SK-N-SH treated with all-trans-retinoic acid at 6 μM for 48 hours (cell line): ENCODE data around the gene MIOX.

Experiments used
- ATAC-seq: fragments of 200-7000 bp; cut with Tn5 transposase; 3 replicates; pipeline ENCODE4 v1.9.1; 2020; ENCODE audit warnings: mild to moderate bottlenecking, moderate library complexity
- ARNTL ChIP-seq: fragments of 450-650 bp; formaldehyde crosslinking; IDR thresholded peaks from 2 replicates; pipeline ENCODE4 v1.5.0; 2020; ENCODE audit warnings: low read depth, mild to moderate bottlenecking, moderate library complexity, borderline replicate concordance
- CSDC2 ChIP-seq: fragments of 250-450 bp; sonication (Bioruptor Pico); IDR thresholded peaks from 2 replicates; pipeline ENCODE4 v1.5.0; 2020; ENCODE audit warnings: mild to moderate bottlenecking, moderate library complexity
- ESRRG ChIP-seq: fragments of 250-450 bp; sonication (Bioruptor Pico); IDR thresholded peaks from 2 replicates; pipeline ENCODE4 v1.6.1; 2021; ENCODE audit warnings: mild to moderate bottlenecking
- GLIS3 ChIP-seq: fragments of 250-450 bp; sonication (Bioruptor Pico); IDR thresholded peaks from 2 replicates; pipeline ENCODE4 v1.5.0; 2020; ENCODE audit warnings: mild to moderate bottlenecking, moderate library complexity
- ISL1 ChIP-seq: fragments of 250-450 bp; sonication (Bioruptor Pico); IDR thresholded peaks from 2 replicates; pipeline ENCODE4 v2.1.2; 2022; ENCODE audit warnings: mild to moderate bottlenecking, moderate library complexity
- OSR1 ChIP-seq: fragments of 250-450 bp; sonication (Bioruptor Pico); IDR thresholded peaks from 2 replicates; pipeline ENCODE4 v1.8.0; 2022; ENCODE audit warnings: moderate library complexity, mild to moderate bottlenecking, inconsistent platforms
- RARB ChIP-seq: fragments of 250-450 bp; sonication (Bioruptor Pico); IDR thresholded peaks from 2 replicates; pipeline ENCODE4 v1.8.0; 2021; ENCODE audit warnings: mild to moderate bottlenecking, moderate library complexity
- SNAI2 ChIP-seq: fragments of 250-450 bp; sonication (Bioruptor Pico); IDR thresholded peaks from 2 replicates; pipeline ENCODE4 v1.5.0; 2020; ENCODE audit warnings: mild to moderate bottlenecking, moderate library complexity
- TOX ChIP-seq: fragments of 250-450 bp; sonication (Bioruptor Pico); IDR thresholded peaks from 2 replicates; pipeline ENCODE4 v1.8.0; 2021; ENCODE audit warnings: mild to moderate bottlenecking, moderate library complexity, borderline replicate concordance
- ZFP3 ChIP-seq: fragments of 250-450 bp; sonication (Bioruptor Pico); IDR thresholded peaks from 2 replicates; pipeline ENCODE4 v1.5.0; 2020; ENCODE audit warnings: mild to moderate bottlenecking, moderate library complexity
- ZFP30 ChIP-seq: fragments of 450-650 bp; formaldehyde crosslinking; IDR thresholded peaks from 2 replicates; pipeline ENCODE4 v1.5.0; 2022; ENCODE audit warnings: mild to moderate bottlenecking, moderate library complexity
- ZNF565 ChIP-seq: fragments of 450-650 bp; formaldehyde crosslinking; conservative IDR thresholded peaks from 2 replicates; pipeline ENCODE4 v1.5.0; 2020; ENCODE audit warnings: low read depth, mild to moderate bottlenecking, moderate library complexity
- ZNF70 ChIP-seq: fragments of 450-650 bp; formaldehyde crosslinking; IDR thresholded peaks from 2 replicates; pipeline ENCODE4 v1.5.0; 2020; ENCODE audit warnings: mild to moderate bottlenecking, moderate library complexity
- TF ChIP-seq, protein P1 (sequence below): fragments of 250-450 bp; sonication (Bioruptor Pico); IDR thresholded peaks from 2 replicates; pipeline ENCODE4 v1.5.1; 2021; ENCODE audit warnings: mild to moderate bottlenecking, moderate library complexity
- TF ChIP-seq, protein P2 (sequence below): fragments of 250-450 bp; sonication (Bioruptor Pico); IDR thresholded peaks from 2 replicates; pipeline ENCODE4 v1.8.0; 2021; ENCODE audit warnings: low read depth, mild to moderate bottlenecking, moderate library complexity, borderline replicate concordance
- TF ChIP-seq, protein P3 (sequence below): fragments of 250-450 bp; sonication (Bioruptor Pico); IDR thresholded peaks from 2 replicates; pipeline ENCODE4 v1.5.0; 2020; ENCODE audit warnings: mild to moderate bottlenecking, moderate library complexity
- TF ChIP-seq, protein P4 (sequence below): fragments of 250-450 bp; sonication (Bioruptor Pico); IDR thresholded peaks from 2 replicates; pipeline ENCODE4 v1.5.1; 2020; ENCODE audit warnings: low read depth, mild to moderate bottlenecking, moderate library complexity
- TF ChIP-seq, protein P5 (sequence below): fragments of 250-450 bp; sonication (Bioruptor Pico); IDR thresholded peaks from 2 replicates; pipeline ENCODE4 v1.8.0; 2020; ENCODE audit warnings: mild to moderate bottlenecking, moderate library complexity, borderline replicate concordance

The MIOX gene

DNA sequence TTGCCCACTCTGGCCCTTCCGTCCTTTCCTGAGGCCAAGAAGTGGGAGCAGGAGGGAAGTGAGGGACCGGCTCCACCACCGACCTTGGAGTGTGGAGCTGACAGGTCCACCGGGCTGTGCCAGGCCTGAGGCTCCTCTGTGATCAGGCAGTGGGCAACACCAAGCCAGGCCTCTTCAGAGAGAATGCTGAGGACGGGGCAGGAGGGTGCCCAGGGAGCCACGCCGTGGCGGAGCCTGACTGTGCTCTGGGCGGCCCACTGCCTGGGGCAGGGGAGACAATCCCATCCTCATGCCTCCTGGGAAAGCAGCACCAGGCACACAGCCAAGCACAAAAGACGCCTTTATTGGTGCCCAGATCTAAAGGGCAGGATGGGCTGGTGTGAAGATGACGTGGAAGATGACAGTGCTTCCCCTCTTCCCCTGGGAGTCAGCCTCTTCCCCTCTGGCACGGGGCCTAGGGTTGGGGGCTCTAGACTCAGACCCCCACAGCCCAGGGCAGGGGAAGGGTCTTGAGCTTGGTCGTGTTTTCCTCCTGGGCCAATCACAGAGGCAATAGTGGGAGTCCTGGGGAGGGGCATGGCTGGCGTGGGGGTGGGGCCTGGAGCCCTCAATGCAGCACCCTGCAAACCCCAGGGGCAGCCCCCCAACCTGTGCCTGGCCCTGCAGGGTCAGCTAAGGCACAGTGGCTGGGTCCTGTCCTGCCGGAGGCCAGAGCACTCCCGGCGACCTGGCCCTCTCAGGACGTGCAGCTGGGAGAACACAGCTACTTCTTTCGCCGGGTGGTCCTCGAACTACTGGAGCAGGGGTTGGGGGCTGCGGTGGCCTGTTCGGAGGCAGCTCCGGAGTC, 16.2 kb downstream of the MIOX start:
- TF ChIP-seq ESRRG (CRISPR knock-in tag) (no peak), ZFP30 (no peak), ISL1 (CRISPR knock-in tag) (no peak), ZNF565 (no peak), RARB (CRISPR knock-in tag) (no peak), SNAI2 (CRISPR knock-in tag) (no peak), GLIS3 (CRISPR knock-in tag) (no peak), ZNF70 (CRISPR knock-in tag) (no peak)
- TF ChIP-seq, protein P1, sequence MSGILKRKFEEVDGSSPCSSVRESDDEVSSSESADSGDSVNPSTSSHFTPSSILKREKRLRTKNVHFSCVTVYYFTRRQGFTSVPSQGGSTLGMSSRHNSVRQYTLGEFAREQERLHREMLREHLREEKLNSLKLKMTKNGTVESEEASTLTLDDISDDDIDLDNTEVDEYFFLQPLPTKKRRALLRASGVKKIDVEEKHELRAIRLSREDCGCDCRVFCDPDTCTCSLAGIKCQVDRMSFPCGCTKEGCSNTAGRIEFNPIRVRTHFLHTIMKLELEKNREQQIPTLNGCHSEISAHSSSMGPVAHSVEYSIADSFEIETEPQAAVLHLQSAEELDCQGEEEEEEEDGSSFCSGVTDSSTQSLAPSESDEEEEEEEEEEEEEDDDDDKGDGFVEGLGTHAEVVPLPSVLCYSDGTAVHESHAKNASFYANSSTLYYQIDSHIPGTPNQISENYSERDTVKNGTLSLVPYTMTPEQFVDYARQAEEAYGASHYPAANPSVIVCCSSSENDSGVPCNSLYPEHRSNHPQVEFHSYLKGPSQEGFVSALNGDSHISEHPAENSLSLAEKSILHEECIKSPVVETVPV (CRISPR knock-in tag), result no peak
- TF ChIP-seq, protein P2, sequence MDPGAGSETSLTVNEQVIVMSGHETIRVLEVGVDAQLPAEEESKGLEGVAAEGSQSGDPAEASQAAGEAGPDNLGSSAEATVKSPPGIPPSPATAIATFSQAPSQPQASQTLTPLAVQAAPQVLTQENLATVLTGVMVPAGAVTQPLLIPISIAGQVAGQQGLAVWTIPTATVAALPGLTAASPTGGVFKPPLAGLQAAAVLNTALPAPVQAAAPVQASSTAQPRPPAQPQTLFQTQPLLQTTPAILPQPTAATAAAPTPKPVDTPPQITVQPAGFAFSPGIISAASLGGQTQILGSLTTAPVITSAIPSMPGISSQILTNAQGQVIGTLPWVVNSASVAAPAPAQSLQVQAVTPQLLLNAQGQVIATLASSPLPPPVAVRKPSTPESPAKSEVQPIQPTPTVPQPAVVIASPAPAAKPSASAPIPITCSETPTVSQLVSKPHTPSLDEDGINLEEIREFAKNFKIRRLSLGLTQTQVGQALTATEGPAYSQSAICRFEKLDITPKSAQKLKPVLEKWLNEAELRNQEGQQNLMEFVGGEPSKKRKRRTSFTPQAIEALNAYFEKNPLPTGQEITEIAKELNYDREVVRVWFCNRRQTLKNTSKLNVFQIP, result no peak
- TF ChIP-seq, protein P3, sequence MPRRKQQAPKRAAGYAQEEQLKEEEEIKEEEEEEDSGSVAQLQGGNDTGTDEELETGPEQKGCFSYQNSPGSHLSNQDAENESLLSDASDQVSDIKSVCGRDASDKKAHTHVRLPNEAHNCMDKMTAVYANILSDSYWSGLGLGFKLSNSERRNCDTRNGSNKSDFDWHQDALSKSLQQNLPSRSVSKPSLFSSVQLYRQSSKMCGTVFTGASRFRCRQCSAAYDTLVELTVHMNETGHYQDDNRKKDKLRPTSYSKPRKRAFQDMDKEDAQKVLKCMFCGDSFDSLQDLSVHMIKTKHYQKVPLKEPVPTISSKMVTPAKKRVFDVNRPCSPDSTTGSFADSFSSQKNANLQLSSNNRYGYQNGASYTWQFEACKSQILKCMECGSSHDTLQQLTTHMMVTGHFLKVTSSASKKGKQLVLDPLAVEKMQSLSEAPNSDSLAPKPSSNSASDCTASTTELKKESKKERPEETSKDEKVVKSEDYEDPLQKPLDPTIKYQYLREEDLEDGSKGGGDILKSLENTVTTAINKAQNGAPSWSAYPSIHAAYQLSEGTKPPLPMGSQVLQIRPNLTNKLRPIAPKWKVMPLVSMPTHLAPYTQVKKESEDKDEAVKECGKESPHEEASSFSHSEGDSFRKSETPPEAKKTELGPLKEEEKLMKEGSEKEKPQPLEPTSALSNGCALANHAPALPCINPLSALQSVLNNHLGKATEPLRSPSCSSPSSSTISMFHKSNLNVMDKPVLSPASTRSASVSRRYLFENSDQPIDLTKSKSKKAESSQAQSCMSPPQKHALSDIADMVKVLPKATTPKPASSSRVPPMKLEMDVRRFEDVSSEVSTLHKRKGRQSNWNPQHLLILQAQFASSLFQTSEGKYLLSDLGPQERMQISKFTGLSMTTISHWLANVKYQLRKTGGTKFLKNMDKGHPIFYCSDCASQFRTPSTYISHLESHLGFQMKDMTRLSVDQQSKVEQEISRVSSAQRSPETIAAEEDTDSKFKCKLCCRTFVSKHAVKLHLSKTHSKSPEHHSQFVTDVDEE, result no peak
- ATAC-seq, result no peak

DNA sequence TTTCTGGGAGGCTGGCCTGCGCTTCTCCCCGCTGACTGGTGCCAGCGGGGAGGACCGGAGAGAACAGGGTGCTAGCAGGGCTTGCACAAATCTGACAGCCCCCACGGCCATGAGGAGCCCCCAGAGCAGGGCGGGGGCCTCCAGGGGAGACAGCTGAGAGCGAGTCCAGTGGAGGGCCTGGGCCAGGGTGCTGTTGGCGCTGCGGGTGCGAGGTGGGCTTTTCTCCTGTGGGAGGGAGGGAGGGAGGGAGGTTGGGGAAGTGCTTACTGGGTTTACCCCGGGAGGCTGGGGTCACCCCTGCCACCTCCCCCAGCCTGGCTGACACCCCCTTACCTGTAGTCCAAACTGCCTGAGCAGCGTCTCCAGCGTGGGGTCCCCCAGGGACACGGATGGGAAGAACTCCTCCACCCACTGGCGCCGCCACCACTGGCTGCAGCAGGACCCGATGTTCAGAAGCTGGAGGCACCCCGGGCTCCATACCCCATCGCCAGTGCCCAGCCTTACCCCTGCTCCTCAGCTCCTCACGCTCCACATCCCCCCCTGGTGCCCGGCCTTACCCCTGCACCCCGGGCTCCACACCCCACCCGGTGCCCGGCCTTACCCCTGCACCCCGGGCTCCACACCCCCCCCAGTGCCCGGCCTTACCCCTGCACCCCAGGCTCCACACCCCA, 17.0 kb downstream of the MIOX start:
- no peak for ATAC-seq
- TF ChIP-seq, protein P1 (CRISPR knock-in tag), result no peak
- TF ChIP-seq, protein P4, sequence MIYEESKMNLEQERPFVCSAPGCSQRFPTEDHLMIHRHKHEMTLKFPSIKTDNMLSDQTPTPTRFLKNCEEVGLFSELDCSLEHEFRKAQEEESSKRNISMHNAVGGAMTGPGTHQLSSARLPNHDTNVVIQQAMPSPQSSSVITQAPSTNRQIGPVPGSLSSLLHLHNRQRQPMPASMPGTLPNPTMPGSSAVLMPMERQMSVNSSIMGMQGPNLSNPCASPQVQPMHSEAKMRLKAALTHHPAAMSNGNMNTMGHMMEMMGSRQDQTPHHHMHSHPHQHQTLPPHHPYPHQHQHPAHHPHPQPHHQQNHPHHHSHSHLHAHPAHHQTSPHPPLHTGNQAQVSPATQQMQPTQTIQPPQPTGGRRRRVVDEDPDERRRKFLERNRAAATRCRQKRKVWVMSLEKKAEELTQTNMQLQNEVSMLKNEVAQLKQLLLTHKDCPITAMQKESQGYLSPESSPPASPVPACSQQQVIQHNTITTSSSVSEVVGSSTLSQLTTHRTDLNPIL (CRISPR knock-in tag), result no peak
- TF ChIP-seq, all 23 proteins: peak for 0

DNA sequence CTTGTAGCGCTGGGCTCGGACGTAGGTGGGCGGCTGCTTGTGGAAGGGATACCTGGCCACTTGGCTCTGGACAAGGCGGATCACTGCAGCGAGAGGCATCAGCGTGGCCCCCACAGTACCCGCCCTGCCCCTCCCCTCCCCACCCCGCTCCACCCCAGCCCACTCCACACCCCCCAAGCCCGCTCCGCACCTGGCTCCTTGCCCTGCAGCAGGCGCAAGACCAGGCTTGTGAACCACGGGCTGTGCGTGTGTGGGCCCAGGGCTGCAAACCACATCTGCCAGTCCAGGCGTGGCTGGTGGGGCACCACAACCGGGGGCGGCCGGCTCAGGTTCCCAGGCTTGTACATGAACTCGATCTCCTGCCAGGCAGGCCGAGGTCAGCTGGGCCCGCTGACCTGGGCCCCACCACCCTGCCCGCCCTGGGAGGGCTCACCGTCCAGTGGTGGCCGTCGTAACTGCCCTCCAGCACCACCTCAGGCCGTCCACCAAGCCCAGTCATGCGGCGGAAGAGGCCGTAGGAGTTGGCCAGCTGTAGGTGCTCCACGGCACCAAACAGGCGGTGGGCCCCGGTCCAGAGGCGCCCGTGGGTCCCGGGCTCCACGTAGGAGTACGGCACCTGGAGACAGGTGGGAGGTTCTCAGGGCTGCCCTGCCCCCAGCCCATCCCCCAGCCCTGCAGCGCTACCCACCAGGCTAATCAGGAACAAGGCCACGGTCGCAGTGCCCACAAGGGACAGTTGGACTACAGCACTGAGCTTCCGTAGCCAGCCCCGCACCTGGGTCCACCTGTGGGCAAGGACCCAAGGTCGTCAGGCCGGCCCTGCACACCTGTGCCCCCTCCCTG, 17.9 kb downstream of the MIOX start:
- ATAC-seq, result no peak
- TF ChIP-seq, protein P1 (CRISPR knock-in tag), result no peak
- TF ChIP-seq ZNF70 (CRISPR knock-in tag) (no peak), GLIS3 (CRISPR knock-in tag) (no peak), ZFP3 (CRISPR knock-in tag) (no peak), ZNF565 (no peak), OSR1 (no peak), CSDC2 (CRISPR knock-in tag) (no peak), ISL1 (CRISPR knock-in tag) (no peak), TOX (CRISPR knock-in tag) (no peak), ARNTL (CRISPR knock-in tag) (no peak)
- TF ChIP-seq, protein P5, sequence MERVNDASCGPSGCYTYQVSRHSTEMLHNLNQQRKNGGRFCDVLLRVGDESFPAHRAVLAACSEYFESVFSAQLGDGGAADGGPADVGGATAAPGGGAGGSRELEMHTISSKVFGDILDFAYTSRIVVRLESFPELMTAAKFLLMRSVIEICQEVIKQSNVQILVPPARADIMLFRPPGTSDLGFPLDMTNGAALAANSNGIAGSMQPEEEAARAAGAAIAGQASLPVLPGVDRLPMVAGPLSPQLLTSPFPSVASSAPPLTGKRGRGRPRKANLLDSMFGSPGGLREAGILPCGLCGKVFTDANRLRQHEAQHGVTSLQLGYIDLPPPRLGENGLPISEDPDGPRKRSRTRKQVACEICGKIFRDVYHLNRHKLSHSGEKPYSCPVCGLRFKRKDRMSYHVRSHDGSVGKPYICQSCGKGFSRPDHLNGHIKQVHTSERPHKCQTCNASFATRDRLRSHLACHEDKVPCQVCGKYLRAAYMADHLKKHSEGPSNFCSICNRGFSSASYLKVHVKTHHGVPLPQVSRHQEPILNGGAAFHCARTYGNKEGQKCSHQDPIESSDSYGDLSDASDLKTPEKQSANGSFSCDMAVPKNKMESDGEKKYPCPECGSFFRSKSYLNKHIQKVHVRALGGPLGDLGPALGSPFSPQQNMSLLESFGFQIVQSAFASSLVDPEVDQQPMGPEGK (CRISPR knock-in tag), result no peak
- TF ChIP-seq, protein P3, result no peak
